ENCODE measurements around the gene SGIP1.
"Not testable (repeated sequence)": the region's sequence is repeated elsewhere in the genome, so short reads cannot be mapped to it uniquely, and the experiment has no call there.

SGIP1 gene

DNA sequence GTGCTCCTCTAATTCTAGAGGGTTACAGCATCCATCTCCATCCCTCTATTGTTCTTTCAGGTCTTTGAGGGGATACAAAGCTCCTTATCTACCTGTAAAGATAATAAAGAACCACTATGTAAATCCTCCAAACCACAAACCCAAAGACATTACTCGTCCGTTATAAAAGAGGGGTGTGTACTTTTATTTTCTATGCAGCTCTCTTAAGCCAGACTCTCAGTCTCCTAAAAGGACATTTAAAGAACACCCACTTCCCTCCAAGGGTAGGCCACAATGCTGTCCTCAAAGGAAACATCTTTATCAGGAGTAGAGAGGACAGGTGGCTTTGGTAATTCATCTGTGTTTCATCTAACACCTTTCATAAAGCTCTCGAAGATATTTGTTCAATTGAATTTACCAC, 150.4 kb downstream of the SGIP1 start:
- no peak for DNase-seq (ENCODE audit: low spot score)

- DNase-seq (ENCODE audit: low spot score) = peak; percentile 11
These were observed 151.3 kb downstream of the SGIP1 start for GRCh38 chr1:66685265-66685664.

GRCh38 chr1:66685670-66686069, 151.7 kb downstream of the SGIP1 start:
- no peak for DNase-seq (ENCODE audit: low spot score)

DNA sequence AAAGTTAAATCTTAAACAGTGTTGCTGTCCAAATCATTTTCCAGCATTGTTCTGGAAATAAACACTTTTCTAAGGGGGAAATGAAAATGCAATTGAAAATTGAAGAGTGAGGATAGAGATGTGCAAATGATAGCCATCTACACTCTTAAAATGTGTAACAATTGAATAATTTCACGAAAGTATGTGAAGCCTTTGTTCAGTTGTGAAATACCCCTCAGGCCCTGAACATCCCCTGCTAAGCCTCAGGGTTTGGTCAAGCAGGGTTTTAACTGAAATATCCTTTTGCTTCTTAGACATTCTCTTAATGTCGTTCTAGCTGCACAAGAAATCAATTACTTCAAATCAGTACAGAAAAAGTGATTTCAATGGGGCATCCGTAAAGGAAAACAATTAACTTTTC, 152.5 kb downstream of the SGIP1 start:
- no peak for DNase-seq (ENCODE audit: low spot score)

DNA sequence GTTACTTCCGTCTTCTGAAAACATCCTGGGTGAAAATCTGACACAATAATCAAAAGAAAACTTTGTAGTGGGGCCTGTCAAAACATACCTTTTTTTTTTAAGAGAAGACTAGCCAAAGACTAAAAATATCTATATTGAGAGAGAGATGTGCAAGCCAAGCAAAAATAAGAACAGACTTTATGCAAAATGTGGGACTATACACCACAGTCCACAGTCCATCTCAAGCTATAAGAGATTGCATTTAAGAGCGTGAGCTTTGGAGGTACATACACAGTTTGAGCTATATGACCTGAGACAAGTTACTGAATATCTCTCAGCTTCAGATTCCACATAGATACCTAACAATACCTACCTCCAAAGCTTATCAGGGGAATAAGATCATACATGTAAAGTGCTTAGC, 153.4 kb downstream of the SGIP1 start:
- DNase-seq (ENCODE audit: low spot score) = no peak

DNA sequence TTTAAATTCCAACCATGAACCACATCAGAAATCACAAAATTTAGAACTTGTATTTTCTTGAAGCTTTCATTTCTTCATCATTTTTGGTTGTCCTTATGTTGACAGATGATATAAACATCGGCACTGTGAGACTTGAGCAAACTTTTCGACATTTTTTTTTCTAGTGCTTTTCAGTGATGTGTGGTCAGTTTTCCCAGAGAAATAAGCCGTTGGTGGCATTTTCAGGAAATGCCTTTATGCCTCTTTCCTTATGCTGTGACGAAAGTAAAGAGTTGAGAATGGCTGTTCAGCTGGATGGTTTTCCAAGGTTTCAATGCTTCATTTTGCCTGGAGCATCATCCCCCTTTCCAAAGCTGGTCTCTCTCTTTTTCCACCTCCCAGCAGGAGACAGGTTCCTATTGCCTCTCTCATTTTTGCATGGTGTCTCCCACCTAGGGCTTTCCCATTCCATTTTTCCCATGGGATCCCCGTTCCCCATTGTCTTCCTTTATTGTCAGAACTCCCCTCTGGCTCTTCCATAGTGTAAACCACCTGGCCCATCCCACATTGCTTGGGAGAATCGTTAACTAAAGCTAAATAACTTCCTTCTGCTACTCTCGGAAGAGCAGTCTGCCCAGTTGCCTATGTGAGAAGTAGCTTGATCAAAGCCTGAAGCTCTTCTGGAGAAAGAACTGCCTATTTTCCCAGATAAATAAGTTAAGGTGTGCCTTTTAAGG, 156.9 kb downstream of the SGIP1 start:
- no peak for DNase-seq (ENCODE audit: low spot score)

DNA sequence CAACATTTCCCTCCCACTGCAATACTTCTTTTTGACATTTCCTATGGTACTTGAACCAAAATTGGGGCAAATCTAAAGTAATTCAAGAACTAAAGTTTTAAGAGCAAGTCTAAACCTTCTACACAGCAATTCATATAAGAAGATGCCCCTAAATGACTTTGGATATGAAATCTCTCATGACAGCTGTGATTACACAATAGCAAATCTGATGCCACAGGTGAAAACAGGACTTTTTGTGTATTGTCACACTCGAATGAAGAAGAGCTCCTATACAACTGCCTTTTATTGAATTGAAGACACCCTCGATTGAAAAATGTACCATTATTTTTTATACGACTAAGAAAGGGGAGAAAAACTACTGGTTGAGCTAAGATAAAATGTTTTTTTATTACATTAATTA, 158.7 kb downstream of the SGIP1 start:
- no peak for DNase-seq (ENCODE audit: low spot score)

DNA sequence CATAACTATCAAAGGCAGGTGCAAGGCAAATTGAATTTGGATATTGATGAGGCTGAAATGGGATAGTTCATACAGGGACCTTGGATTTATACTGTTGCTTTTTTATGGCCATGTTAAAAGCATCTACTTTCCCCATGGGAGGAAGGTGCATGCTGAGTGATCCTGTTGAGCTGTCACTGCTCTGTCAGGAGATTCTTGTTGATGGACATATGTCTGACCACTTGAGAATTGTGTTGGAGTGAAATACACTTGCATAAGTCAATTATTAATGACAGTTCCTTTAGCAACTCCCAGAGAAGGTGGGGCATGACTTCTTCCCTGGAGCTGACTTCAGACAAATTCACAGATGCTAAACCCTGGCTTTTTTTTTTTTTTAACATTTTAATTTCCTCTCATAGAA, 159.9 kb downstream of the SGIP1 start:
- no peak for DNase-seq (ENCODE audit: low spot score)

DNA sequence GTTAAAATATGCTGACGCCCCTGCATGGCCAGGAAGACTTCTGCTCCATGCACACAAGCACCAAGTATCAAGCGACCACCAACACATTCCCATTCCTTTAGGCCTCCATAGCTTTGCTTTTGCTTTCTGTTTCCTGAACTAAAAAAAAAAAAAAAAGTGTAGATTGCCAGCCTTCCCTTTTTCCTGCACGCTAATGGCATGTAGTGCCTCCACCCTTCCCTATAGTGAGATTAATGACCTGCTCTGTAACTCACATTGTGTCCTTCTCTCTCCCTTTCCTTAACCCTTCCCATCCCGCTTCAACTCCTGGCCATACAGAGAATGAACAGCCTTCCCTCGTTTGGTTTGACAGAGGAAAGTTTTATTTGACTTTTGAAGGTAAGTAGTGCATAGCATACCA, 161.2 kb downstream of the SGIP1 start:
- no peak for DNase-seq (ENCODE audit: low spot score)

GRCh38 chr1:66696771-66697170, 162.8 kb downstream of the SGIP1 start:
- DNase-seq (ENCODE audit: low spot score) = no peak

GRCh38 chr1:66699213-66699612, 165.3 kb downstream of the SGIP1 start:
- no peak for DNase-seq (ENCODE audit: low spot score)

DNA sequence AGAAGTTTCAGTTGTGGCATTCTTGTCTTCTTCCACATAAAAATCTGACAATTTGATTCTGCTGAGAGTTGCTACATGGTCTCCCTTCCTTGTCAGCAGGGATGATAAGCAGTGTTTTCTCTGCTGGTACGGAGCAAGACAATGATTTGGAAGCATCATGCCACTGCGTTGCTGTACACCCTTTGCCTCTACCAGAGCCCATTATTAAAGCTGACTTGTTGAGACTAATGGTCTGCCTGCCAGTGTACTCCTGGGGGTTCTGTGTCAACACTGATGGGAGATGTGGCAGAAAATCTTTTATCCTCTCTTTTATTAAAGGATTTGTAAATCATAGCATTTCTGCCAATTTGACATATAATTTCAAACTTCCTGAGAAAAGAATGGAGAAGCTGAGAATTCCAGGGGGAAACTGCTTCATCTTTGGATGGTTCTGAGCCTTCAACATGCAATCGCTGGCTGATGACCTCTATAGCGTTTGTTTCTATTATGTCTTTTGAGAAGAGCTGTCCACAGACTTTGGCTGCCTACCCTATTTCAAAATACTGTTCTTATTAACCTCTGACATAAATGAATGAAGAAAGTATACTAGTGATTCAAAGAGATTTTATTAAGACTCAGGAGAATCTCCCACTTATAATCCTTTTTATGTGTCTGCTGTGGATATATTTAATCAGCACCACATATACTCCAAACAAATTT, 170.4 kb downstream of the SGIP1 start:
- no peak for DNase-seq (ENCODE audit: low spot score)

DNA sequence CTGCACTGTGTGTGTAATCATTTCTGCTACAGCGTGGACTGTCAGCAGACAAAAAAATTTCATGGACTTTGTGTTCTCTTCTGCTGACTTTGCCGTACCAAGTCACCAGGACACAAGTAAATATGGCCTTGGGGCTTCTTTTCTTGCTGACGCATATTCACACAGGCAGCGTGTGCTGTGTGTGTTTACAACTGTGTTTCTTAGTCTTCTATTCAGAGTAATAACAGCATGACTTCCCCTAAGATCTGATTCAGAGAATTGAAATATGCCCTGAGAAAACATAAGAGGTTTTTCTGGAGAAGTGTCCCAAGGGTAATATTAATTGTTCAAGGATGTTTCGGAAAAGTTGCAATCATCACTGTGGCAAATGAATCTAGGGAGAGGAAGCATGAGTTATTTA, 171.2 kb downstream of the SGIP1 start:
- DNase-seq (ENCODE audit: low spot score) = no peak

GRCh38 chr1:66711420-66711819, 177.5 kb downstream of the SGIP1 start:
- no peak for DNase-seq (ENCODE audit: low spot score)

- no peak for DNase-seq (ENCODE audit: low spot score)
These were observed 178.9 kb downstream of the SGIP1 start for GRCh38 chr1:66712839-66713238.

- DNase-seq (ENCODE audit: low spot score) = no peak
These were observed 190.0 kb downstream of the SGIP1 start for GRCh38 chr1:66723985-66724384.

DNA sequence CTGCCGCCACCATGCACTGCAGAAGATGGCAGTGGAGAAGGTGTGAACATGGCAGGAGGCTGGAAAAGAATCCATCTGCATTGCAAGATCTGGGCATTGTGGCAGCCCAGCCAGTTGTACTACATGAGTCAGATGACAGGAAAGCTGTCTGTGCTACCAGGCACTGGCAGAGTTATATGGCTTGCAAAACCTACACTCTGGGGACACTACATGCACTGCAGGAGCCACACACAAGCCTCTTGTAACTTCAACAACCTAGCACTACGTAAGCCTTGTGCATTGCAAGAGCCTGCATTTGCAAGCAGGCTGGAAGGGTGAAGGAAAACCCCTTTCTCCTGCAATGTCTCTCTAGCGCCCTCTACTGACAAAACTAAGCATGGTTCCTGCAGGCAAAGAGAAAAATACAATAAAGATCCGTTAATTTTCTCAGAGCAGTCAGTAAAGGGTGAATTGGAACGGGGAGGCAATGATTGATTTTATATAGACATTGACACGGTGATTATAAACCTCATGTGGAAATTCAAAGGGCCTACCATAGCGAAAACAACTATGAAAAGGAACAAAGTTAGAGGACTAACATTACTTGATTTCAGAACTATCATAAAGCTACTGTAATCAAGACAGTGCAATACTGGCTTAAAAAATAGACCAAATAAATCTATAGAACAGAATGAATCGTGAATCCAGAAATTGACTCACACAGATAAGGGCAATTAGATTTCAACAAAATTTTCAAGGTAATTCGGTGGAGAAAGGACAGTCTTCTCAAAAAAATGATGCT, 192.1 kb downstream of the SGIP1 start:
- peak; percentile 79 for DNase-seq (ENCODE audit: low spot score)

- DNase-seq (ENCODE audit: low spot score) = no peak
These were observed 194.1 kb downstream of the SGIP1 start for GRCh38 chr1:66728021-66728420.

- not testable (repeated sequence) for DNase-seq (ENCODE audit: low spot score)
These were observed 194.8 kb downstream of the SGIP1 start for GRCh38 chr1:66728716-66729115.

GRCh38 chr1:66729119-66729518, 195.2 kb downstream of the SGIP1 start:
- DNase-seq (ENCODE audit: low spot score) = no peak

GRCh38 chr1:66729523-66729922, 195.6 kb downstream of the SGIP1 start:
- no peak for DNase-seq (ENCODE audit: low spot score)

DNA sequence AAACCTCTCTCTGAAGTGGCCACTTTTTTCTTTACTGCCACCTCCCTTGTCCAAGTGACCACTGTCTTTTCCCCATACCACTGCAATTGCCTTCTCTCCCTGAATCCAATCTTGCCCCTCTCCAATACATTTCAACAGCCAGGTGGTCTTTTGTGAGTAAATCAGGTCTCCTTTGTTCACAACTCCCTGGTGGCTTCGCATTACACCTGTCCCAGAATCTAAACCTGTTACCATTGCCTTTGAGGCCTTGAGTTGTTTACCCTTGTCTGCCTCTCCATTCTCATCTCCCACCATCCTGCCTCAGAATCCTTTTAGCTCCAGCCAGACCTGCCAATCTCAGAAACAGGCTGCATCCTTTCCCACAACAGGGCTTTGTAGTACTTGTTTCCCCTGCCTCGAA, 196.5 kb downstream of the SGIP1 start:
- no peak for DNase-seq (ENCODE audit: low spot score)

All from Ammon's horn (tissue), 1 donor.